ENCODE results near the gene PNKP.

PNKP gene

DNA sequence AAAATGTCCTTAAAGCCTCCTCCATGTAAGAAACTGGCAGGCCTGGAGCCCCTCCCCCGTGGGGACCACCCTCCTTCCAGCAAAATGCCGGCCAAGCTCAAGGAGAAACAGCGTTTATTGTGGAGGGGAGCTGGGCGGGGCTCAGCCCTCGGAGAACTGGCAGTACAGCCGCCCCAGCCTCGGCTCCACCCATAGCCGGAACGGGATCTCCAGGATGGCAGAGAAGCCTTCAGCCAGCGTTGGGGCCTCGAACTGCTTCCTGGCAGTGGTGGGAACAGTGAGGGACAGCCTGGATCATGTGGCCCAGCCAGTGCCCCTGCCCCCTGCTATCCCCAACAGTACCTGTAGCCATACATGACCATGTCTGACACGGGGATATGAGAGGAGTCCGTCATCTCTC is 6.3 kb downstream of the PNKP start:
- ATAC-seq: no peak

DNA sequence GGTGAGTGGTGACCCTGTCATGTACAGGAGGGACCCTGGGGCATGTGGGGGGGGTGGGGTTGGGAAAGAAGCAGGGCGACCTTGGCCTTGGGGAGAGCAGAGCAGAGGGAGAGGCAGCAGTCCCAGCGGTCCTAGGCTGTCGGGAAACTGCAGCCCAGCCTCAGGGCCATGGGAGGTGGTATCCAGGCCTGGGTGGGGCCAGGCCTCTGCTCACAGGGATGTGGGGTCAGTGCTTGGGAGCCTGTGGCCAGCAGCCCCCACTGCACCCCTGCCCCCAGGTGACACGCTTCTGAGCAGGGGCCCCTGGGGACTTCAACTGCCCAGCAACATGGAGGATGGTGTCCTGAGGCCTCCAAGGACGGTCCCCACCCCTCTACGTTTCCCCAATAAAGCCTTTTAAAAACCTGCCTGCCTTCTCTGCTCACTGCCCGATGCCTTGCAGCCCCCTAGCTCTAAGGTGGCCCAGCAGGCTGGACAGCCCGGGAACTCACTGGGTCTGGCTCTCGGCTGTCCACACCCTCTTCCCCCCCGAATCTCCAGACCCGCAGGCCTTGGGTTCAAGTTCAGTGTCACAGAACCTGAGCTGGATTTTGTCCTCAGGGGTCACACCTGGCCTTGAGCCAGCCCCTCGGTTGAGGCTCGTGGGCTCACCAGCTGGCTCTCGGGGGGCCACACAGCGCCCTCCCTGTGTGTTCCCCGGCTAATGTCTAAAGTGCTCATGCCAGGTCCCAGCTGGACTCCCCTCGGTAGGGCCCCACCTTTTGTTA is 6.9 kb downstream of the PNKP start:
- TF ChIP-seq TOX (CRISPR knock-in tag; IDR thresholded peaks at IDR 0.05; ENCODE audit: borderline replicate concordance): no peak
- no peak for TF ChIP-seq ARNTL (CRISPR knock-in tag; IDR thresholded peaks at IDR 0.05; ENCODE audit: borderline replicate concordance, low read depth)
- no peak for TF ChIP-seq ZC3H10 (CRISPR knock-in tag; IDR thresholded peaks at IDR 0.05)
- no peak for TF ChIP-seq ESRRG (CRISPR knock-in tag; IDR thresholded peaks at IDR 0.05)
- no peak for TF ChIP-seq SNAI2 (CRISPR knock-in tag; IDR thresholded peaks at IDR 0.05)
- TF ChIP-seq ISL1 (CRISPR knock-in tag; IDR thresholded peaks at IDR 0.05): no peak
- TF ChIP-seq, protein P1, sequence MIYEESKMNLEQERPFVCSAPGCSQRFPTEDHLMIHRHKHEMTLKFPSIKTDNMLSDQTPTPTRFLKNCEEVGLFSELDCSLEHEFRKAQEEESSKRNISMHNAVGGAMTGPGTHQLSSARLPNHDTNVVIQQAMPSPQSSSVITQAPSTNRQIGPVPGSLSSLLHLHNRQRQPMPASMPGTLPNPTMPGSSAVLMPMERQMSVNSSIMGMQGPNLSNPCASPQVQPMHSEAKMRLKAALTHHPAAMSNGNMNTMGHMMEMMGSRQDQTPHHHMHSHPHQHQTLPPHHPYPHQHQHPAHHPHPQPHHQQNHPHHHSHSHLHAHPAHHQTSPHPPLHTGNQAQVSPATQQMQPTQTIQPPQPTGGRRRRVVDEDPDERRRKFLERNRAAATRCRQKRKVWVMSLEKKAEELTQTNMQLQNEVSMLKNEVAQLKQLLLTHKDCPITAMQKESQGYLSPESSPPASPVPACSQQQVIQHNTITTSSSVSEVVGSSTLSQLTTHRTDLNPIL (CRISPR knock-in tag; IDR thresholded peaks at IDR 0.05; ENCODE audit: low read depth): no peak; the same call in 1 of the 2 replicates
- TF ChIP-seq ZFP3 (CRISPR knock-in tag; IDR thresholded peaks at IDR 0.05): no peak
- TF ChIP-seq, protein P2, sequence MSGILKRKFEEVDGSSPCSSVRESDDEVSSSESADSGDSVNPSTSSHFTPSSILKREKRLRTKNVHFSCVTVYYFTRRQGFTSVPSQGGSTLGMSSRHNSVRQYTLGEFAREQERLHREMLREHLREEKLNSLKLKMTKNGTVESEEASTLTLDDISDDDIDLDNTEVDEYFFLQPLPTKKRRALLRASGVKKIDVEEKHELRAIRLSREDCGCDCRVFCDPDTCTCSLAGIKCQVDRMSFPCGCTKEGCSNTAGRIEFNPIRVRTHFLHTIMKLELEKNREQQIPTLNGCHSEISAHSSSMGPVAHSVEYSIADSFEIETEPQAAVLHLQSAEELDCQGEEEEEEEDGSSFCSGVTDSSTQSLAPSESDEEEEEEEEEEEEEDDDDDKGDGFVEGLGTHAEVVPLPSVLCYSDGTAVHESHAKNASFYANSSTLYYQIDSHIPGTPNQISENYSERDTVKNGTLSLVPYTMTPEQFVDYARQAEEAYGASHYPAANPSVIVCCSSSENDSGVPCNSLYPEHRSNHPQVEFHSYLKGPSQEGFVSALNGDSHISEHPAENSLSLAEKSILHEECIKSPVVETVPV (CRISPR knock-in tag; IDR thresholded peaks at IDR 0.05): no peak
- TF ChIP-seq, protein P3, sequence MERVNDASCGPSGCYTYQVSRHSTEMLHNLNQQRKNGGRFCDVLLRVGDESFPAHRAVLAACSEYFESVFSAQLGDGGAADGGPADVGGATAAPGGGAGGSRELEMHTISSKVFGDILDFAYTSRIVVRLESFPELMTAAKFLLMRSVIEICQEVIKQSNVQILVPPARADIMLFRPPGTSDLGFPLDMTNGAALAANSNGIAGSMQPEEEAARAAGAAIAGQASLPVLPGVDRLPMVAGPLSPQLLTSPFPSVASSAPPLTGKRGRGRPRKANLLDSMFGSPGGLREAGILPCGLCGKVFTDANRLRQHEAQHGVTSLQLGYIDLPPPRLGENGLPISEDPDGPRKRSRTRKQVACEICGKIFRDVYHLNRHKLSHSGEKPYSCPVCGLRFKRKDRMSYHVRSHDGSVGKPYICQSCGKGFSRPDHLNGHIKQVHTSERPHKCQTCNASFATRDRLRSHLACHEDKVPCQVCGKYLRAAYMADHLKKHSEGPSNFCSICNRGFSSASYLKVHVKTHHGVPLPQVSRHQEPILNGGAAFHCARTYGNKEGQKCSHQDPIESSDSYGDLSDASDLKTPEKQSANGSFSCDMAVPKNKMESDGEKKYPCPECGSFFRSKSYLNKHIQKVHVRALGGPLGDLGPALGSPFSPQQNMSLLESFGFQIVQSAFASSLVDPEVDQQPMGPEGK (CRISPR knock-in tag; IDR thresholded peaks at IDR 0.05; ENCODE audit: borderline replicate concordance): no peak
- no peak for TF ChIP-seq RARB (CRISPR knock-in tag; IDR thresholded peaks at IDR 0.05)
- TF ChIP-seq CSDC2 (CRISPR knock-in tag; IDR thresholded peaks at IDR 0.05): no peak
- TF ChIP-seq, protein P4, sequence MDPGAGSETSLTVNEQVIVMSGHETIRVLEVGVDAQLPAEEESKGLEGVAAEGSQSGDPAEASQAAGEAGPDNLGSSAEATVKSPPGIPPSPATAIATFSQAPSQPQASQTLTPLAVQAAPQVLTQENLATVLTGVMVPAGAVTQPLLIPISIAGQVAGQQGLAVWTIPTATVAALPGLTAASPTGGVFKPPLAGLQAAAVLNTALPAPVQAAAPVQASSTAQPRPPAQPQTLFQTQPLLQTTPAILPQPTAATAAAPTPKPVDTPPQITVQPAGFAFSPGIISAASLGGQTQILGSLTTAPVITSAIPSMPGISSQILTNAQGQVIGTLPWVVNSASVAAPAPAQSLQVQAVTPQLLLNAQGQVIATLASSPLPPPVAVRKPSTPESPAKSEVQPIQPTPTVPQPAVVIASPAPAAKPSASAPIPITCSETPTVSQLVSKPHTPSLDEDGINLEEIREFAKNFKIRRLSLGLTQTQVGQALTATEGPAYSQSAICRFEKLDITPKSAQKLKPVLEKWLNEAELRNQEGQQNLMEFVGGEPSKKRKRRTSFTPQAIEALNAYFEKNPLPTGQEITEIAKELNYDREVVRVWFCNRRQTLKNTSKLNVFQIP (CRISPR knock-in tag; IDR thresholded peaks at IDR 0.05; ENCODE audit: borderline replicate concordance, low read depth): no peak
- no peak for TF ChIP-seq ZNF8 (CRISPR knock-in tag; IDR thresholded peaks at IDR 0.05)
- no peak for ATAC-seq

More for the DNA sequence above, 6.3 kb downstream of the PNKP start:
- TF ChIP-seq, protein P1 (CRISPR knock-in tag; IDR thresholded peaks at IDR 0.05; ENCODE audit: low read depth): no peak
- TF ChIP-seq ESRRG (CRISPR knock-in tag; IDR thresholded peaks at IDR 0.05) (no peak), BACH2 (CRISPR knock-in tag; IDR thresholded peaks at IDR 0.05; ENCODE audit: borderline replicate concordance) (no peak), TOX (CRISPR knock-in tag; IDR thresholded peaks at IDR 0.05; ENCODE audit: borderline replicate concordance) (no peak), TCF4 (CRISPR knock-in tag; IDR thresholded peaks at IDR 0.05; ENCODE audit: borderline replicate concordance) (no peak), OSR1 (CRISPR knock-in tag; IDR thresholded peaks at IDR 0.05) (no peak), ISL1 (CRISPR knock-in tag; IDR thresholded peaks at IDR 0.05) (no peak), RARB (CRISPR knock-in tag; IDR thresholded peaks at IDR 0.05) (no peak), ZNF565 (CRISPR knock-in tag; conservative IDR thresholded peaks at IDR 0.05; ENCODE audit: low read depth) (no peak)
- TF ChIP-seq, protein P2 (CRISPR knock-in tag; IDR thresholded peaks at IDR 0.05): no peak
- TF ChIP-seq, protein P5, sequence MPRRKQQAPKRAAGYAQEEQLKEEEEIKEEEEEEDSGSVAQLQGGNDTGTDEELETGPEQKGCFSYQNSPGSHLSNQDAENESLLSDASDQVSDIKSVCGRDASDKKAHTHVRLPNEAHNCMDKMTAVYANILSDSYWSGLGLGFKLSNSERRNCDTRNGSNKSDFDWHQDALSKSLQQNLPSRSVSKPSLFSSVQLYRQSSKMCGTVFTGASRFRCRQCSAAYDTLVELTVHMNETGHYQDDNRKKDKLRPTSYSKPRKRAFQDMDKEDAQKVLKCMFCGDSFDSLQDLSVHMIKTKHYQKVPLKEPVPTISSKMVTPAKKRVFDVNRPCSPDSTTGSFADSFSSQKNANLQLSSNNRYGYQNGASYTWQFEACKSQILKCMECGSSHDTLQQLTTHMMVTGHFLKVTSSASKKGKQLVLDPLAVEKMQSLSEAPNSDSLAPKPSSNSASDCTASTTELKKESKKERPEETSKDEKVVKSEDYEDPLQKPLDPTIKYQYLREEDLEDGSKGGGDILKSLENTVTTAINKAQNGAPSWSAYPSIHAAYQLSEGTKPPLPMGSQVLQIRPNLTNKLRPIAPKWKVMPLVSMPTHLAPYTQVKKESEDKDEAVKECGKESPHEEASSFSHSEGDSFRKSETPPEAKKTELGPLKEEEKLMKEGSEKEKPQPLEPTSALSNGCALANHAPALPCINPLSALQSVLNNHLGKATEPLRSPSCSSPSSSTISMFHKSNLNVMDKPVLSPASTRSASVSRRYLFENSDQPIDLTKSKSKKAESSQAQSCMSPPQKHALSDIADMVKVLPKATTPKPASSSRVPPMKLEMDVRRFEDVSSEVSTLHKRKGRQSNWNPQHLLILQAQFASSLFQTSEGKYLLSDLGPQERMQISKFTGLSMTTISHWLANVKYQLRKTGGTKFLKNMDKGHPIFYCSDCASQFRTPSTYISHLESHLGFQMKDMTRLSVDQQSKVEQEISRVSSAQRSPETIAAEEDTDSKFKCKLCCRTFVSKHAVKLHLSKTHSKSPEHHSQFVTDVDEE (CRISPR knock-in tag; IDR thresholded peaks at IDR 0.05): no peak

Data from SK-N-SH treated with all-trans-retinoic acid at 6 μM for 48 hours (cell line).